Type B pancreatic cell (in vitro differentiated cells): Measurements from ENCODE around the gene MTRFR. TPM values are rescaled to one million over a fixed set of nuclear protein-coding genes. Genes with fewer than 3 reads are reported as not detected.

Experiments used
- DNase-seq: peaks from one replicate; pipeline ENCODE4 v3.0.0; 2021; ENCODE audit warnings: mixed read lengths; ENCODE audit not compliant: unreplicated experiment; ENCODE audit errors: extremely low spot score
- H3K27ac Mint-ChIP-seq: 2 replicates; pipeline ENCODE4 v1.8.0; 2021; ENCODE audit warnings: mild to moderate bottlenecking, mixed read lengths
- H3K27me3 Mint-ChIP-seq: 2 replicates; pipeline ENCODE4 v1.8.0; 2021; ENCODE audit warnings: mixed read lengths
- H3K36me3 Mint-ChIP-seq: 2 replicates; pipeline ENCODE4 v1.8.0; 2021; ENCODE audit warnings: mixed read lengths
- H3K4me1 Mint-ChIP-seq: one replicate; pipeline ENCODE4 v1.8.0; 2021; ENCODE audit warnings: mixed read lengths; ENCODE audit not compliant: unreplicated experiment
- H3K4me3 Mint-ChIP-seq: 2 replicates; pipeline ENCODE4 v1.8.0; 2021; ENCODE audit warnings: mild to moderate bottlenecking, mixed read lengths
- H3K9me3 Mint-ChIP-seq: 2 replicates; pipeline ENCODE4 v1.8.0; 2021; ENCODE audit warnings: mixed read lengths
- total RNA-seq: library from RNA; stranded (reverse); gene quantifications from 2 replicates; pipeline ENCODE4 v1.2.1, GENCODE V29; 2021; ENCODE audit warnings: low replicate concordance
- TF ChIP-seq, protein P1 (sequence below): fragments of 200-600 bp; sonication (generic); conservative IDR thresholded peaks from 2 replicates; pipeline ENCODE4 v1.5.0; 2021; ENCODE audit warnings: antibody characterized with exemption, mild to moderate bottlenecking

Gene MTRFR
- total RNA-seq, 1 donor from 2014 or later = 17.2 TPM

DNA sequence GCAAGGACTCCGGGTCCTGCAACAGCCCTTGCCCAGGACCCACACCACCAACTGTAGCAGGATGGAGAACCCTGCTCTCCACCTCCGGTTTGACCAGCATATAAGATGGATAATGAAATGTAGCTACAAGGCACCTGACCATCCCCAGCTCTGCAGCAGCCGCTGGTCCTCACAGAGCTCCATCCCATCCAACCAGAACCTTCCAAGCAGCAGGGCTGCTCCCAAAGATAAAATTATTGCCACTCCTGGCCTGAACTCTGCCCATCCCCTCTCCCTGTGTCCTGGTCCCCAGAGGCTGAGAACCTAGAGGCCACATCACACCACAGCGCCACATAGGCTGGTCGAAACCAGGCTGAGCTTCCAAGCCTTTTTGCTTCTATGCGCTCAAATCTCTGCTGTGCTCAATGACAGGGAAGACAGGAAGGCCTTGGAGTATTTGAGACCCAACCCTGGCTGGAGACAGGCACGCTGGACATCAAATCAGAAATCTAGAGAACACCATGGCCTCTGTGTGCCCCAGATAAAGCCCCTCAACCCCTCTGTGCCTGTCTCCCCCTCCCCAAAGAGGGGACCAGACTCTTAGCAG, 34.2 kb downstream of the MTRFR start:
- Mint-ChIP-seq H3K36me3 (peaks cover 20% of the 10 kb centered on the region), H3K4me1 (peaks cover 10% of the 10 kb centered on the region), H3K4me3 (peak overlapping the region; percentile 76)

DNA sequence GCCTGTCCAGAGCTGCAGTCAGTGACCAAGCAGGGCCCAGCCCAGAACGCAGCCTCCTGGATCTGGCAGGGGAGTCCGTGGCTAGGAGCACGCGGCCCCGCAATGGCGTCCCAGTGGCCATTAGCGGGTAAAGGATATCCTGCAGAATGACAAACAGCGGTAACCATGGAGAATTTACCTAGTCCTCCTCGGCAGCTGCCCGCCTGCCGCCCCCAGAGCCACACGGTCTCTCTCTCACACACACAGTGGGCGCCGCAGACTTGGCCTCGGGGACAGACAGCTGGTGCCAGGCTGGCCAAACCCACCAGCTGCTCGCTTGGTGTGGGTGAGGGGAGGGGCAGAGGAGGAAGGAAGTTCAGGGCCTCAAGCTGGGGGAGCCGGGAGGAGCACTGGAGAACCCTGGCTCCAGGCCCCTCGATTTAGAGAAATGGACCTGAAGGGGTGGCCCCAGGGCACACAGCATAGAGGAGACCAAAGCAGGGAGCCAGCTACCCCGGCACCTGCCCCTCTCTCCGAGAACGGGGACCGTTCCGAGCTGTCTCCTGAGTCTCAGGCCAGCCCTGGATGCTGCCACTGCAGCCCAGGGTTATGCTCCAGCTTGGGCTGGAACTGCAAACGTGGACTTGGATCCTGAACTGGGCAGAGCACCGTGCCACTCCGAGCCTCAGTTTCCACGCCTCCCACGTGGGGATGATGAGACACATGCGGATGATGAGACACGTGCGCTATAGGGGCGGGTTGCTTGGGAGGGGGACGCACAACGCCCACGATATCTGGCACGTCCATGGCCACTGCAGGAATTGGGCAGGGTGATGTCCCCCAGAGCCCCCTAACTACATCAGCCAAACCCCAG, 35.0 kb downstream of the MTRFR start:
- peak overlapping the region; percentile 76 for H3K4me3 Mint-ChIP-seq
- peaks cover 13% of the 10 kb centered on the region for H3K4me1 Mint-ChIP-seq
- peak overlapping the region; percentile 80 for H3K27ac Mint-ChIP-seq
- no peaks in the 10 kb centered on the region for H3K9me3 Mint-ChIP-seq
- no peak for DNase-seq
- H3K36me3 Mint-ChIP-seq = peaks cover 14% of the 10 kb centered on the region
- TF ChIP-seq, protein P1, sequence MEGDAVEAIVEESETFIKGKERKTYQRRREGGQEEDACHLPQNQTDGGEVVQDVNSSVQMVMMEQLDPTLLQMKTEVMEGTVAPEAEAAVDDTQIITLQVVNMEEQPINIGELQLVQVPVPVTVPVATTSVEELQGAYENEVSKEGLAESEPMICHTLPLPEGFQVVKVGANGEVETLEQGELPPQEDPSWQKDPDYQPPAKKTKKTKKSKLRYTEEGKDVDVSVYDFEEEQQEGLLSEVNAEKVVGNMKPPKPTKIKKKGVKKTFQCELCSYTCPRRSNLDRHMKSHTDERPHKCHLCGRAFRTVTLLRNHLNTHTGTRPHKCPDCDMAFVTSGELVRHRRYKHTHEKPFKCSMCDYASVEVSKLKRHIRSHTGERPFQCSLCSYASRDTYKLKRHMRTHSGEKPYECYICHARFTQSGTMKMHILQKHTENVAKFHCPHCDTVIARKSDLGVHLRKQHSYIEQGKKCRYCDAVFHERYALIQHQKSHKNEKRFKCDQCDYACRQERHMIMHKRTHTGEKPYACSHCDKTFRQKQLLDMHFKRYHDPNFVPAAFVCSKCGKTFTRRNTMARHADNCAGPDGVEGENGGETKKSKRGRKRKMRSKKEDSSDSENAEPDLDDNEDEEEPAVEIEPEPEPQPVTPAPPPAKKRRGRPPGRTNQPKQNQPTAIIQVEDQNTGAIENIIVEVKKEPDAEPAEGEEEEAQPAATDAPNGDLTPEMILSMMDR = no peak
- no peaks in the 10 kb centered on the region for H3K27me3 Mint-ChIP-seq

More for the DNA sequence above, 34.2 kb downstream of the MTRFR start:
- DNase-seq = no peak
- Mint-ChIP-seq H3K27me3 (no peaks in the 10 kb centered on the region), H3K27ac (peak overlapping the region; percentile 80), H3K9me3 (no peaks in the 10 kb centered on the region)
- TF ChIP-seq, protein P1 = no peak

DNA sequence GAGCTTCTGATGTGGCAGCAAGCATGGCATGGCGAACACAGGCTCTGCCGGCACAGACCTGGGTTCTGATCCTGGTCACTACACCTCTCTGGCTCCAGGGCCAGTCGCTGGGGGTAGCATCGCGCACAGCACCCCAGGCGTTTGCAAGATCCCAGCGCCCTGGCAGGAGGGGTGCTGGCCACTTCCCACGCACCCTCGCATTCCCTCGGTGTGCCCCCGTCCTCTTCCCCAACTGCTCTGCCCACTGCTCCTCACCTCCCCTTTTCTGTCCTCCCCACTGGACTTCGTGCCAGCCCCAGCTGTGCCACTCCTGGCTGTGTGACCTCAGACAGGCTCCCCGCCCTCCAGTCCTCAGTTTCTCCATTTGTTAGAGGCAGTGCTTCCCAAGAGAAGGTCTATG, 35.6 kb downstream of the MTRFR start:
- TF ChIP-seq, protein P1 = no peak
- Mint-ChIP-seq H3K4me3 (peak overlapping the region; percentile 95), H3K9me3 (no peaks in the 10 kb centered on the region), H3K4me1 (peaks cover 12% of the 10 kb centered on the region), H3K36me3 (peaks cover 13% of the 10 kb centered on the region), H3K27ac (peak overlapping the region; percentile 93), H3K27me3 (no peaks in the 10 kb centered on the region)
- no peak for DNase-seq

- Mint-ChIP-seq H3K9me3 (no peaks in the 10 kb centered on the region), H3K27me3 (no peaks in the 10 kb centered on the region)
These were observed 36.2 kb downstream of the MTRFR start for GRCh38 chr12:123269395-123269892.

DNA sequence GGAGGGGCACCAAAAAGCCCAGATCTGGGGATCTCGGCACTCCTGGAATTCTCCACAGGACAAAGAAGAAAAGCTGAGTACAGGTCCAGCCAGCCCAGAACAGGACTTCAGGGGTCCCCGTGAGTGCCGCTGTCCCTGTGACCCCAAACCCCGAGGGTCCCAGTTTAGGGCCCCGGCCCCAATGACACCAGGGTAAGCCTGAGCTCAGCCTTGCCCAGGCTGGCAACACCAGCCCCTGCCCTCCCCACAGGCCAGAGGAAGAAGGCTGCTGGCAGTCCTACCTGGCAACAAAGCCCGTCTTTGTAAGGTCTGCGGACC, 36.6 kb downstream of the MTRFR start:
- peaks cover 8% of the 10 kb centered on the region for H3K36me3 Mint-ChIP-seq
- H3K27ac Mint-ChIP-seq = peak overlapping the region; percentile 93
- H3K4me3 Mint-ChIP-seq = peak overlapping the region; percentile 95
- no peak for DNase-seq
- TF ChIP-seq, protein P1 = no peak
- no peaks in the 10 kb centered on the region for H3K9me3 Mint-ChIP-seq
- H3K4me1 Mint-ChIP-seq = peaks cover 12% of the 10 kb centered on the region
- no peaks in the 10 kb centered on the region for H3K27me3 Mint-ChIP-seq

More at GRCh38 chr12:123269395-123269892, 36.2 kb downstream of the MTRFR start:
- Mint-ChIP-seq H3K4me3 (peak overlapping the region; percentile 95), H3K27ac (peak overlapping the region; percentile 93), H3K4me1 (peaks cover 12% of the 10 kb centered on the region), H3K36me3 (peaks cover 11% of the 10 kb centered on the region)
- TF ChIP-seq, protein P1 = peak; percentile 51
- peak; percentile 87 for DNase-seq
